HEK293 (cell line): Measurements from ENCODE around the gene NUBP1.

Source experiments
- CTCF ChIA-PET: fragments of 350-600 bp; formaldehyde crosslinking; extraction: SDS; loops from one replicate; lab custom pipeline; 2021; ENCODE audit warnings: antibody characterized with exemption; lab: Yijun Ruan, JAX
- POLR2A ChIA-PET: fragments of 300-600 bp; formaldehyde crosslinking; extraction: SDS; loops from one replicate; lab custom pipeline; 2020; ENCODE audit warnings: antibody characterized with exemption, inconsistent platforms; lab: Yijun Ruan, JAX
- H3K27ac ChIP-seq: fragments of 200-500 bp; sonication (Bioruptor generic); 2 replicates; pipeline ENCODE4 v1.5.1; 2014; ENCODE audit warnings: low read depth, low read length, control low read depth, inconsistent platforms; ENCODE audit errors: extremely low read depth
- H3K36me3 ChIP-seq, 2 experiments: fragments of 200-500 bp in 1 of 2; sonication (Bioruptor generic) in 1 of 2; 1 replicate in 1 of 2; 2 replicates in 1 of 2; pipeline ENCODE4 v1.5.1; 2014 to 2017; ENCODE audit warnings: inconsistent platforms in 2 of 2, low read length in 2 of 2; ENCODE audit not compliant: control insufficient read depth in 2 of 2, insufficient read depth in 1 of 2
- H3K4me1 ChIP-seq: fragments of 200-500 bp; sonication (Bioruptor generic); 2 replicates; pipeline ENCODE4 v1.5.1; 2014; ENCODE audit warnings: mild to moderate bottlenecking, low read length, inconsistent platforms; ENCODE audit not compliant: control insufficient read depth, insufficient read depth
- H3K4me3 ChIP-seq: 2 replicates; pipeline ENCODE4 v1.5.1; 2011; ENCODE audit warnings: low read depth, mild to moderate bottlenecking, control low read depth, low read length, moderate library complexity
- H3K9me3 ChIP-seq: fragments of 200-500 bp; sonication (Bioruptor generic); 2 replicates; pipeline ENCODE4 v1.5.1; 2014; ENCODE audit warnings: low read depth, low read length, inconsistent platforms; ENCODE audit not compliant: control insufficient read depth, insufficient read depth
- GFI1B ChIP-seq: fragments of 450-650 bp; formaldehyde crosslinking; IDR thresholded peaks from 2 replicates; pipeline ENCODE4 v1.5.1; 2016; ENCODE audit warnings: missing biosample characterization, missing genetic modification characterization
- KLF8 ChIP-seq: fragments of 450-650 bp; formaldehyde crosslinking; IDR thresholded peaks from 2 replicates; pipeline ENCODE4 v1.5.1; 2016; ENCODE audit warnings: missing biosample characterization, missing genetic modification characterization
- KLF9 ChIP-seq: fragments of 450-650 bp; formaldehyde crosslinking; IDR thresholded peaks from 2 replicates; pipeline ENCODE4 v1.5.1; 2016; ENCODE audit warnings: missing biosample characterization, missing genetic modification characterization, low read depth
- MEIS1 ChIP-seq: sonication (generic); formaldehyde crosslinking; IDR thresholded peaks from 2 replicates; pipeline ENCODE4 v1.8.1; 2022; ENCODE audit warnings: missing genetic modification reagents, mild to moderate bottlenecking, borderline replicate concordance
- PRDM1 ChIP-seq: fragments of 450-650 bp; formaldehyde crosslinking; IDR thresholded peaks from 2 replicates; pipeline ENCODE4; 2016; ENCODE audit warnings: missing biosample characterization, missing genetic modification characterization
- WT1 ChIP-seq: fragments of 450-650 bp; formaldehyde crosslinking; IDR thresholded peaks from 2 replicates; pipeline ENCODE4 v1.5.1; 2016; ENCODE audit warnings: missing biosample characterization, missing genetic modification characterization
- YY1 ChIP-seq: fragments of 450-650 bp; formaldehyde crosslinking; IDR thresholded peaks from 2 replicates; pipeline ENCODE4 v1.5.1; 2018; ENCODE audit warnings: missing biosample characterization, missing genetic modification characterization
- ZNF146 ChIP-seq: fragments of 450-650 bp; formaldehyde crosslinking; IDR thresholded peaks from 2 replicates; pipeline ENCODE4 v1.5.1; 2016; ENCODE audit warnings: missing biosample characterization, missing genetic modification characterization
- ZNF148 ChIP-seq: fragments of 450-650 bp; formaldehyde crosslinking; IDR thresholded peaks from 2 replicates; pipeline ENCODE4 v1.5.0; 2017; ENCODE audit warnings: missing biosample characterization, missing genetic modification characterization, borderline replicate concordance
- ZNF175 ChIP-seq: fragments of 450-650 bp; formaldehyde crosslinking; IDR thresholded peaks from 2 replicates; pipeline ENCODE4 v1.5.1; 2016; ENCODE audit warnings: missing biosample characterization, missing genetic modification characterization
- ZNF24 ChIP-seq: fragments of 450-650 bp; formaldehyde crosslinking; IDR thresholded peaks from 2 replicates; pipeline ENCODE4 v1.5.1; 2016; ENCODE audit warnings: missing biosample characterization, missing genetic modification characterization
- ZNF311 ChIP-seq: fragments of 450-650 bp; formaldehyde crosslinking; IDR thresholded peaks from 2 replicates; pipeline ENCODE4 v1.5.1; 2017; ENCODE audit warnings: missing biosample characterization, missing genetic modification characterization, borderline replicate concordance
- ZNF341 ChIP-seq: fragments of 450-650 bp; formaldehyde crosslinking; IDR thresholded peaks from 2 replicates; pipeline ENCODE4; 2016; ENCODE audit warnings: low read depth, missing biosample characterization, missing genetic modification characterization
- ZNF48 ChIP-seq: fragments of 450-650 bp; formaldehyde crosslinking; IDR thresholded peaks from 2 replicates; pipeline ENCODE4 v1.5.1; 2016; ENCODE audit warnings: missing biosample characterization, missing genetic modification characterization
- ZNF510 ChIP-seq: fragments of 450-650 bp; formaldehyde crosslinking; IDR thresholded peaks from 2 replicates; pipeline ENCODE4 v1.5.1; 2018; ENCODE audit warnings: mild to moderate bottlenecking, missing genetic modification characterization, missing biosample characterization; ENCODE audit not compliant: insufficient replicate concordance
- ZNF548 ChIP-seq: fragments of 450-650 bp; formaldehyde crosslinking; IDR thresholded peaks from 2 replicates; pipeline ENCODE4 v1.5.1; 2016; ENCODE audit warnings: missing biosample characterization, missing genetic modification characterization
- ZNF560 ChIP-seq: fragments of 450-650 bp; formaldehyde crosslinking; IDR thresholded peaks from 2 replicates; pipeline ENCODE4 v1.5.1; 2017; ENCODE audit warnings: missing biosample characterization, missing genetic modification characterization, borderline replicate concordance
- ZNF600 ChIP-seq: fragments of 450-650 bp; formaldehyde crosslinking; IDR thresholded peaks from 2 replicates; pipeline ENCODE4 v1.5.1; 2016; ENCODE audit warnings: missing biosample characterization, missing genetic modification characterization
- ZNF645 ChIP-seq: fragments of 450-650 bp; formaldehyde crosslinking; IDR thresholded peaks from 2 replicates; pipeline ENCODE4; 2016; ENCODE audit warnings: missing biosample characterization, missing genetic modification characterization
- ZNF664 ChIP-seq: fragments of 450-650 bp; formaldehyde crosslinking; IDR thresholded peaks from 2 replicates; pipeline ENCODE4 v1.5.1; 2016; ENCODE audit warnings: missing biosample characterization, missing genetic modification characterization
- ZNF670 ChIP-seq: fragments of 450-650 bp; formaldehyde crosslinking; IDR thresholded peaks from 2 replicates; pipeline ENCODE4 v1.5.1; 2016; ENCODE audit warnings: missing biosample characterization, missing genetic modification characterization, low read depth
- ZNF747 ChIP-seq: fragments of 450-650 bp; formaldehyde crosslinking; IDR thresholded peaks from 2 replicates; pipeline ENCODE4 v1.5.1; 2016; ENCODE audit warnings: missing biosample characterization, missing genetic modification characterization
- ZNF777 ChIP-seq: fragments of 450-650 bp; formaldehyde crosslinking; IDR thresholded peaks from 2 replicates; pipeline ENCODE4 v1.5.1; 2017; ENCODE audit warnings: missing biosample characterization, missing genetic modification characterization, borderline replicate concordance
- ZNF792 ChIP-seq: fragments of 450-650 bp; formaldehyde crosslinking; IDR thresholded peaks from 2 replicates; pipeline ENCODE4 v1.5.1; 2016; ENCODE audit warnings: missing biosample characterization, missing genetic modification characterization
- TF ChIP-seq, protein P1 (sequence below): fragments of 450-650 bp; formaldehyde crosslinking; IDR thresholded peaks from 2 replicates; pipeline ENCODE4 v1.5.1; 2016; ENCODE audit warnings: missing biosample characterization, missing genetic modification characterization
- TF ChIP-seq, protein P2 (sequence below): fragments of 450-650 bp; formaldehyde crosslinking; IDR thresholded peaks from 2 replicates; pipeline ENCODE4 v1.5.1; 2016; ENCODE audit warnings: missing biosample characterization, missing genetic modification characterization

The NUBP1 gene

DNA sequence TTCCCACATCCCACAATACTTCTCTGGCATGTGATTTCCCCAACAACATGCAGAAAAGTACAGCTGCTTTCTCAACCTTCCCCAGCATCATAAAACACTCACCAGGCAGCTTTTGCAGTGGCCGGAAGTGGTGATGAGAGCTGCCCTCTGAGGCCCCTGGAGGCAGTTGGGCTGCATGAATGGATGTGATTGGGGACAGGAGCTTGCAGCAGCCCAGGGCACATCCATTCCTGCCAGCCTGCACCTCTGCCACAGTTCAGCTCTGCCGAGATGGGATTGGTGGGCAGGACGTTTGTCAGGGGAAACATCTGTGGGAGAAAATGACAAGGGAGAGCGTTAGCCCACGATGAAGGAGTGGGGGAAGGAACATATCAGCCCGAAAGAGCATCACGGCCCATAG lies 19.8 kb downstream of the NUBP1 start:
- POLR2A ChIA-PET = interaction anchor here (0.6 kb wide), 1 partner anchor 1672 kb away, joined by 4 read pairs; the partner anchor contains the start of gene HAPSTR1
- CTCF ChIA-PET = no interaction called here
- Histone ChIP-seq H3K9me3 (no peaks in the 10 kb centered on the region), H3K27ac (no peak overlapping the region), H3K4me1 (no peaks in the 10 kb centered on the region), H3K36me3 (peaks cover 4 to 78% of the 10 kb centered on the region in 2 experiments; a peak in 2 of 3 replicates), H3K4me3 (no peak overlapping the region)
- no peak for TF ChIP-seq ZNF341 (tag by site-specific recombination)
- TF ChIP-seq ZNF24 = no peak
- TF ChIP-seq ZNF311 (tag by site-specific recombination) = no peak
- no peak for TF ChIP-seq ZNF777 (tag by site-specific recombination)
- TF ChIP-seq ZNF747 (tag by site-specific recombination) = no peak
- TF ChIP-seq ZNF548 (tag by site-specific recombination) = no peak
- no peak for TF ChIP-seq ZNF175 (tag by site-specific recombination)
- TF ChIP-seq ZNF600 (tag by site-specific recombination) = no peak
- no peak for TF ChIP-seq ZNF560

GRCh38 chr16:10765772-10766171 lies 22.1 kb downstream of the NUBP1 start:
- CTCF ChIA-PET = interaction anchor here (0.6 kb wide), 1 partner anchor 231 kb away, joined by 4 read pairs; no protein-coding TSS in a partner anchor
- POLR2A ChIA-PET = no interaction called here
- H3K36me3 ChIP-seq = peaks cover 0 to 66% of the 10 kb centered on the region in 2 experiments; a peak in 2 of 3 replicates
- no peak overlapping the region for H3K4me3 ChIP-seq
- H3K27ac ChIP-seq = no peak overlapping the region
- H3K4me1 ChIP-seq = no peaks in the 10 kb centered on the region
- H3K9me3 ChIP-seq = no peaks in the 10 kb centered on the region
- TF ChIP-seq KLF9 (tag by site-specific recombination) = no peak
- no peak for TF ChIP-seq WT1 (tag by site-specific recombination)
- no peak for TF ChIP-seq ZNF664 (tag by site-specific recombination)
- no peak for TF ChIP-seq MEIS1
- TF ChIP-seq ZNF510 (tag by site-specific recombination) = no peak
- no peak for TF ChIP-seq ZNF670
- TF ChIP-seq ZNF792 (tag by site-specific recombination) = no peak
- TF ChIP-seq PRDM1 (tag by site-specific recombination) = no peak
- TF ChIP-seq ZNF48 = no peak
- TF ChIP-seq ZNF548 (tag by site-specific recombination) = no peak
- no peak for TF ChIP-seq KLF8 (tag by site-specific recombination)
- TF ChIP-seq, protein P1, sequence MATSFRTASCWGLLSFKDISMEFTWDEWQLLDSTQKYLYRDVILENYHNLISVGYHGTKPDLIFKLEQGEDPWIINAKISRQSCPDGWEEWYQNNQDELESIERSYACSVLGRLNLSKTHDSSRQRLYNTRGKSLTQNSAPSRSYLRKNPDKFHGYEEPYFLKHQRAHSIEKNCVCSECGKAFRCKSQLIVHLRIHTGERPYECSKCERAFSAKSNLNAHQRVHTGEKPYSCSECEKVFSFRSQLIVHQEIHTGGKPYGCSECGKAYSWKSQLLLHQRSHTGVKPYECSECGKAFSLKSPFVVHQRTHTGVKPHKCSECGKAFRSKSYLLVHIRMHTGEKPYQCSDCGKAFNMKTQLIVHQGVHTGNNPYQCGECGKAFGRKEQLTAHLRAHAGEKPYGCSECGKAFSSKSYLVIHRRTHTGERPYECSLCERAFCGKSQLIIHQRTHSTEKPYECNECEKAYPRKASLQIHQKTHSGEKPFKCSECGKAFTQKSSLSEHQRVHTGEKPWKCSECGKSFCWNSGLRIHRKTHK (tag by site-specific recombination) = no peak
- no peak for TF ChIP-seq ZNF148 (tag by site-specific recombination)
- no peak for TF ChIP-seq GFI1B
- TF ChIP-seq, protein P2, sequence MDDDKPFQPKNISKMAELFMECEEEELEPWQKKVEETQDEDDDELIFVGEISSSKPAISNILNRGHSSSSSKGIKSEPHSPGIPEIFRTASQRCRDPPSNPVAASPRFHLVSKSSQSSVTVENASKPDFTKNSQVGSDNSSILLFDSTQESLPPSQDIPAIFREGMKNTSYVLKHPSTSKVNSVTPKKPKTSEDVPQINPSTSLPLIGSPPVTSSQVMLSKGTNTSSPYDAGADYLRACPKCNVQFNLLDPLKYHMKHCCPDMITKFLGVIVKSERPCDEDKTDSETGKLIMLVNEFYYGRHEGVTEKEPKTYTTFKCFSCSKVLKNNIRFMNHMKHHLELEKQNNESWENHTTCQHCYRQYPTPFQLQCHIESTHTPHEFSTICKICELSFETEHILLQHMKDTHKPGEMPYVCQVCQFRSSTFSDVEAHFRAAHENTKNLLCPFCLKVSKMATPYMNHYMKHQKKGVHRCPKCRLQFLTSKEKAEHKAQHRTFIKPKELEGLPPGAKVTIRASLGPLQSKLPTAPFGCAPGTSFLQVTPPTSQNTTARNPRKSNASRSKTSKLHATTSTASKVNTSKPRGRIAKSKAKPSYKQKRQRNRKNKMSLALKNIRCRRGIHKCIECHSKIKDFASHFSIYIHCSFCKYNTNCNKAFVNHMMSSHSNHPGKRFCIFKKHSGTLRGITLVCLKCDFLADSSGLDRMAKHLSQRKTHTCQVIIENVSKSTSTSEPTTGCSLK (tag by site-specific recombination) = no peak
- TF ChIP-seq ZNF311 (tag by site-specific recombination) = no peak
- TF ChIP-seq ZNF645 = no peak
- TF ChIP-seq ZNF146 = no peak
- no peak for TF ChIP-seq YY1 (tag by site-specific recombination)
